GM20000 (cell line): ENCODE measurements around the gene RABEPK.
"Not testable (repeated sequence)": the region's sequence is repeated elsewhere in the genome, so short reads cannot be mapped to it uniquely, and the experiment has no call there.

Experiments used
- DNase-seq: peaks from one replicate; pipeline ENCODE4 v3.0.0; 2012; ENCODE audit warnings: low spot score
- CTCF ChIP-seq: IDR thresholded peaks from 2 replicates; pipeline ENCODE4 v1.5.1; 2012; ENCODE audit warnings: mild to moderate bottlenecking, control low read depth; ENCODE audit errors: extremely low read depth, missing control alignments

Gene RABEPK

GRCh38 chr9:125261501-125262293 lies 61.4 kb downstream of the RABEPK start, which contains the start of gene GAPVD1:
GAPVD1 (plus strand) TSS chr9:125261826; CDS start chr9:125298922, 37,096 bp downstream.
- peak; percentile 98 for DNase-seq

DNA sequence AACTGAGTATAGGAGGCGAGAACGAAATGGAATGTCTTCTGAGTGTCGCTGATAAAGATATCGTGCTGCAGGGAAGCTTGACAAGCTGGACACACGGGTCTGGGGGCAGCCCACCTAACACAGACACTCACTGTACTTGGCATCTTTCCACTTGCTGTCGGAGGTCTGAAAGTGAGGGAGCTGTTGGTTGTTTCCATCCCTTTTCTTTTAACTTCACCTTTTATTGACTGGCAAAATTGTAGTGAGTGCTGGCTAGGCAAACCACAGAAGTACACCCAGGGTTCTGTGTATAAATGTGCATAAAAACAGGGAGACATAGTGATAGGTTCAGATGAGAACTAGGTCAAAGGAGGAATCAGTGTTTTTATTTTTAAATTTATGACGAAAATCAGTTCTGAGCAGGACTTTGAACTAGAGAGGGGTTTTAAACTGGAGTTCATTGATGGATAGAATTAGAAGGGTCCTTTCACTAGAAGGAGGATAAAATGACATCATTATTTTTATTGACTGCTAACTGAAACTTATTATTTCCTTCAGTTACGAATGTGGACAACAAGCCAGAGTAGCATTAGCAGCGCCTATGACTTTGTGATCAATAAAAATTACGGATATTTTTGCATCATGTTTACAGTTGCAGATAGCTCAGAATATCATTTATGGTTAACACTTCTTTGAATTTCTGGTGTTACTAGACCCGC lies 62.1 kb downstream of the RABEPK start:
- no peak for TF ChIP-seq CTCF
- DNase-seq: no peak

More at GRCh38 chr9:125261501-125262293, 61.4 kb downstream of the RABEPK start, which contains the start of gene GAPVD1:
- peak; percentile 28 for TF ChIP-seq CTCF

DNA sequence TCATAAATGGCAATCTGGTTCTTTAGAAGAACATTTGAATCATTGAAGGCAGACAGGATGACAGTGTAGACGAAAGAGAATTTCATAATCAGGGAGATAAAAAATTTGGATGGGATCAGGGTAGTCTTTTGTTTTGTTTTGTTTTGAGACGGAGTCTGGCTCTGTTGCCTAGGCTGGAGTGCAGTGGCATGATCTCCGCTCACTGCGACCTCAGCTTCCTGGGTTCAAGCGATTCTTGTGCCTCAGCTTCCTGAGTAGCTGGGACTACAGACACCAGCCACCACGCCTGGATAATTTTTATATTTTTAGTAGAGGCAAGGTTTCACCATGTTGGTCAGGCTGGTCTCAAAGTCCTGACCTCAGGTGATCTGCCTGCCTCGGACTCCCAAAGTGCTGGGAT lies 63.7 kb downstream of the RABEPK start:
- not testable (repeated sequence) for DNase-seq

GRCh38 chr9:125268394-125269013 lies 68.2 kb downstream of the RABEPK start:
- no peak for TF ChIP-seq CTCF

DNA sequence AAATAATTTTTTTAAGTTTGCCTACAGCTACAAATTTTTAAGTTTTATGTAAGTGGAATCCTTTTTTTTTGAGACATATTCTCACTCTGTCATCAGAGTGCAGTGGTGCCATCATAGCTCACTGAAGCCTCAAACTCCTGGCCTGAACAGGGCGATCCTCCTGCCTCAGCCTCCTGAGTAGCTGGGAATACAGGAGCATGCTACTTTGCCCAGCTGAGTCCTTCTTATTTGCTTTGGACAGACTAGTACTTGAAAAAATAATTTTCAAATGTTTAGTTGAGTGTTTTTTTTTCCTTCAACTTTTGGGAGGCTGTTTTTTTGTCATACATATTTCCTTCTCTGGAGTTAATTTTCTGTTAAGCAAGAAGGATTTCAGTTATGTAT lies 68.7 kb downstream of the RABEPK start:
- no peak for DNase-seq
- TF ChIP-seq CTCF: no peak

More at GRCh38 chr9:125268394-125269013, 68.2 kb downstream of the RABEPK start:
- no peak for DNase-seq

DNA sequence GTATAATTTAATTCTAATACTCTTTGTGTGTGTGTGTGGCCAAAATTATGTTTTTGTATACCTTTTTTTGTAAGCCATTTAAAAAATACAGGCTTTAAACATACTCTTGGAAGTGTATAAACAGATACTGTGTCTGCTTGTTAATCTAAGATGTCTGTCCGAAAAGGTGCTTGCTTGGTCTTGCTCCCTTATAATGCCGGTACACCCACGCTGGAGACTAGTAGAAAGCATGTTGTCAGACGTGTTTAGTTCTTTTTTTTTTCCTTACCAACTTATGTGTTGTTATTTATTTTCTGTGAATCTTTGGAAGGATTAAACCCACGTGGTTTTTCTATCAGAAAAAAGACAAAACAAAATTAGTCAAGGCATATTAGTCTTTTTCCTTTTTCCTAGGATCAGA lies 70.7 kb downstream of the RABEPK start:
- DNase-seq: no peak
- no peak for TF ChIP-seq CTCF

DNA sequence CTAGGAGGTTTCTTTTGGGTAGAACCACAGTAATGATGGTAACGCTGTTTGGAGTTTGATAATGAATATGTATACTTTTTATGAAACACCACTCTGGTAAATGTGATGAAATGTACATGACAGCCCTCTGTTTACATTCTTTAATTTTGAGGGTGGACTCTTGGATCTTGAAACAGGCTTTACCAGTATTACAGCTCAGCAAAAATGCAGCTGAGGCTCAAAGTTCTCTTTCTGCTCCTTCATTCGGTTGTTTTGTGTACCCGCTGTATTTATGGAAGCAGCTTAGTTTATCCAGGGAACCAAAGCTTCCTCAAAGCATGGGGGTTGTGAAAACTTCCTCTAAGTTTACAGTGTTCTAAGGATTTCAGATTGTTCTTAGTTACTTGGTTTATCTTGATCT lies 72.4 kb downstream of the RABEPK start:
- no peak for DNase-seq
- no peak for TF ChIP-seq CTCF
